Mesenteric fat pad (tissue), 1 donor: ENCODE measurements around the gene PRAMEF2. TPM values are rescaled to one million over a fixed set of nuclear protein-coding genes. Genes with fewer than 3 reads are reported as not detected.
"Not testable (repeated sequence)": the region's sequence is repeated elsewhere in the genome, so short reads cannot be mapped to it uniquely, and the experiment has no call there.

ENCODE experiments used
- DNase-seq: peaks from one replicate; pipeline ENCODE4 v3.0.0-alpha.2; 2020; ENCODE audit warnings: low spot score
- long read RNA-seq: library from polyadenylated mRNA; unstranded; transcript quantifications from one replicate; pipeline ENCODE4 v2.0.0, GENCODE V29; 2020
- total RNA-seq: library from RNA; stranded (reverse); fragmentation: NEBNext Ultra II Directional; extraction: Animal tissue kit (Norgen Biotek cat#: 25700); gene quantifications from one replicate; pipeline ENCODE4 v1.2.1, GENCODE V29; 2021
- donor health status: DM: yes; HTN: yes; CAD: no.

Gene PRAMEF2, protein sequence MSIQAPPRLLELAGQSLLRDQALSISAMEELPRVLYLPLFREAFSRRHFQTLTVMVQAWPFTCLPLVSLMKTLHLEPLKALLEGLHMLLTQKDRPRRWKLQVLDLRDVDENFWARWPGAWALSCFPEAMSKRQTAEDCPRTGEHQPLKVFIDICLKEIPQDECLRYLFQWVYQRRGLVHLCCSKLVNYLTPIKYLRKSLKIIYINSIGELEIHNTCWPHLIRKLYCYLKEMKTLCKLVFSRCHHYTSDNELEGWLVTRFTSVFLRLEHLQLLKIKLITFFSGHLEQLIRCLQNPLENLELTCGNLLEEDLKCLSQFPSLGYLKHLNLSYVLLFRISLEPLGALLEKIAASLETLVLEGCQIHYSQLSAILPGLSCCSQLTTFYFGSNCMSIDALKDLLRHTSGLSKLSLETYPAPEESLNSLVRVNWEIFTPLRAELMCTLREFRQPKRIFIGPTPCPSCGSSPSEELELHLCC
- not detected for total RNA-seq
- long read RNA-seq = 0 reads

GRCh38 chr1:12856786-12857185 lies at the start of gene PRAMEF2:
TSS of gene PRAMEF2 (plus strand) at chr1:12857086. CDS start at chr1:12859010, 1,924 bp downstream.
- not testable (repeated sequence) for DNase-seq

- no peak for DNase-seq
These were observed 47.0 kb upstream of the PRAMEF2 start for GRCh38 chr1:12809933-12810332.

DNA sequence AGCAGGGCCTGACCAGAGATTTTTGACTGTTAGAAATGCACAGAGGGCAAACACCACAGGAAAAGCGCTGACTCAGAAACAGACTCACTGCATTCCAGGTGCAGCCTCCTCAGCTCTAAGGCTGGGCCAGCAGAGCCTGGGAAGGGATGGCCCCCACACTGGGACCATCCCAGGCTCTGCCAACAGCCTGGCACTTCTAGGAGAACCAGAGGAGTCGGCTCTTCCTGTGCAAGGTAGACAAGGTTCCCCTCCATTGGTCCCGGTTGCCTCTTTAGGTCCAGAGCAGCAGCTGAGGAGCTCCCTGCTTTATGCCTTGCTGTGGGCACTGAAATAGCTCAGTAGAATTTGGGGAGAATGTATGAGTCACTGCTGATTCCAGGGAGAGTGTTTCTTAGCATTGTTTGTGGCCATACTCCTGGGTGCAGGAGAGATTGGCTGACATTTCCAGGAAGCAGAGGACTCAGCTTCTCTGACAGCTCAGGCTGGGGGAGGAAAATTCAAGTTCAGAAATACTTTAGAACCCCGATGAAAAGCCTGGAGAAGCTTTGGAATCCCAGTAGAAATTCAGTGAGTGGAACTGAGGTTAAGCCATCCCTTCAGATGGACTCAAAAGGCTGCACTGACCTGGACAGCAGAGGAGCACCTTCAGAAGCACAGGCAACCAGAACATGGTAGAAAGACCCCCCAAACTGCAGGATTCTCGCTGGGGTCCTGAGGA lies 46.0 kb upstream of the PRAMEF2 start:
- no peak for DNase-seq

DNA sequence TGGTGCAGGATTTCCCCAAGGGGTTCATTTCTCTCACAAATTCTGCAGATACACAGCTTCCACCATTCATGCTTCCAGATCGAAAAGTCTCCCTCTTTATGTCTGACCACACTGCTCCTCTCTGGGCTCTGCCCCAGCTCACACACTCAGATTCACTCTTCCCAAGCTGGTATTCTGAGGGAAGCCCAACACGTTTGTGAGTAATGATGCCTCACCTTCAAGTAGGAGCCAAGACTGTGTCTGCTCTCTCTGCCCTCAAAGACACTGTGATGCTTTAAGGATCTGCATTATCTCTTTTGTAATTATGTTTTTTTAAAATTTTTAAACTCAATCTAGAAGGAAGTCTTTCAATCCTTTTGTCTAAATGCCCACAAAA lies 45.5 kb upstream of the PRAMEF2 start:
- DNase-seq = no peak

DNA sequence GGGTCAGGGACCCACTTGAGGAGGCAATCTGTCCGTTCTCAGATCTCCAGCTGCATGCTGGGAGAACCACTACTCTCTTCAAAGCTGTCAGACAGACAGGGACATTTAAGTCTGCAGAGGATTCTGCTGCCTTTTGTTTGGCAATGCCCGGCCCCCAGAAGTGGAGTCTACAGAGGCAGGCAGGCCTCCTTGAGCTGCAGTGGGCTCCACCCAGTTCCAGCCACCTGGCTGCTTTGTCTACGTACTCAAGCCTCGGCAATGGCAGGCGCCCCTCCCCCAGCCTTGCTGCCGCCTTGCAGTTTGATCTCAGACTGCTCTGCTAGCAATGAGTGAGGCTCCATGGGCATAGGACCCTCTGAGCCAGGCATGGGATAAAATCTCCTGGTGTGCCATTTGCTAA lies 37.8 kb upstream of the PRAMEF2 start:
- DNase-seq = not testable (repeated sequence)

- DNase-seq = not testable (repeated sequence)
These were observed 25.6 kb upstream of the PRAMEF2 start, which contains the start of gene PRAMEF11 for GRCh38 chr1:12831310-12831709. TSS of gene PRAMEF11 (minus strand) at chr1:12831410. CDS start at chr1:12828789, 2,621 bp downstream.

DNA sequence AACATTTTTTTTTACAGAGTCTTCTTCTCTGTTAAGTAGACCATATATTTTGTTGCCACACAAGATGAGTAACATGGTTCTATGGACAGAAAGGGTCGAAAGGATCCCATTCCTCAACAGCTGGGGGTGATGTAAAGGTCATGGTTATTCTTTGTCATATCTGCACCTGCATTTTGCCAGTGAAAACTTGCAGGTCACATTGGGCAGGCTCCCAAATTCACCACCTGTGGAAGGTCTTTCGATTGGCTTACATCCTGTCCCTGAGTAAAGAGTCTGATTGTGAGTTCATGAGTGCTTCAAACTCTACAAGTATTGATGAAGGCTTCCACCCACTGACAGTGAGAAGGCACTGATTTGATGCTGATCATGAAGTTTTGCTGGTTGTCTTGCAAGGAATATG lies 23.6 kb upstream of the PRAMEF2 start:
- not testable (repeated sequence) for DNase-seq

- DNase-seq = not testable (repeated sequence)
These were observed 8.3 kb upstream of the PRAMEF2 start, which contains the start of gene HNRNPCL1 for GRCh38 chr1:12848620-12849019. TSS of gene HNRNPCL1 (minus strand) at chr1:12848720. CDS start at chr1:12848289, 431 bp downstream.

- DNase-seq = no peak
These were observed 5.1 kb upstream of the PRAMEF2 start for GRCh38 chr1:12851779-12852178.

DNA sequence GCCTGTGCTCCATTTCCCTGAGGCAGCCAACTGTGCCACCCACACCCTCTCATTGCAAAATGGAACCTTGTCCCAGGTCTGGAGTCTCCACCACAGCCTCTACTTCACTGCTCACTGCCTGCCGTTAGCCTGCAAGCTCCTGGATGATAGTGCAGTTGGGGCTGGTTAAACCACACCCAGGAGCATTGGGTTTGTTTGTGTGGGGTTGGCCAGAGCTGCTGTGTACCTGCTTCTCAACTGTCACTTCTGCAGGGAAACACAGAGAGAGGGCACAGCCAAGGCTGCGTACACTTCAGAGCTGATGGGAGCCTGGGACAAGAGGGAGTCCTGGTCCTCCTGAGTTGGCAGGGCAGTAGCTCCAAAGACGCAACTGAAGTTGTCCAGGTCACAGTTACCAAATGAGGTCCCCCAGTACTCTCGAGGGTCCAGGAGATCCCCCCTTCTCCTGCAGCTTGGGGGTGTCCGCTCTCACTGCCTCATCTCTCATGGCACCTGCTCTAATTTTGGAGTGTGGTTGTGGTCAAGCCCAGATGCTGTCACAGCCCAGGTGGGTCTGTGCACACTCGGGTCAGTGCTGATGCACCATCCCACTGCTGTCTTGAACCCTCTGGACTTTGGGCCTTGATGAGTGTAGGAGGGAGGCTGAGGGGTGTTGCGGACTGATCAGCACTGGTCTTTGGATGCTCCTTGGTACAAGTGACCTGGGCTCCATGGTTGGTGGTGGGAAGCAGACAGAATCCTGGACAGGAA lies 6.4 kb downstream of the PRAMEF2 start:
- not testable (repeated sequence) for DNase-seq

DNA sequence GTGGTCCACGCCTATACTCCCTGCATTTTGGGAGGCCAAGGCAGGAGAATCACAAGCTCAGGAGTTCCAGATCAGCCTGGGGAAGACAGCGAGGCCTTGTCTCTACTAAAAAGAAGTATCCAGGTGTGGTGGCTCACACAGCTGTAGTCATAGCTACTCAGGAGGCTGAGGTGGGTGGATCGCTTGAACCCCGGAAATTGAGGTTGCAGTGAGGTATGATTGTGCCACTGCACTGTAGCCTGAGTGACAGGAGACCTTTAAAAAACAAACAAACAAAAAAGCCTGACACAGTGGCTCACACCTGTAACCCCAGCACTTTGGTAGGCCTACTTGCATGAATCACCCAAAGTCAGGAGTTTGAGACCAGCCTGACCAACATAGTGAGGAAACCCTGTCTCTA lies 21.6 kb downstream of the PRAMEF2 start:
- not testable (repeated sequence) for DNase-seq

GRCh38 chr1:12886101-12886500 lies 29.2 kb downstream of the PRAMEF2 start, which contains the start of gene PRAMEF4:
TSS of gene PRAMEF4 (minus strand) at chr1:12886201. CDS start at chr1:12883394, 2,807 bp downstream.
- not testable (repeated sequence) for DNase-seq

DNA sequence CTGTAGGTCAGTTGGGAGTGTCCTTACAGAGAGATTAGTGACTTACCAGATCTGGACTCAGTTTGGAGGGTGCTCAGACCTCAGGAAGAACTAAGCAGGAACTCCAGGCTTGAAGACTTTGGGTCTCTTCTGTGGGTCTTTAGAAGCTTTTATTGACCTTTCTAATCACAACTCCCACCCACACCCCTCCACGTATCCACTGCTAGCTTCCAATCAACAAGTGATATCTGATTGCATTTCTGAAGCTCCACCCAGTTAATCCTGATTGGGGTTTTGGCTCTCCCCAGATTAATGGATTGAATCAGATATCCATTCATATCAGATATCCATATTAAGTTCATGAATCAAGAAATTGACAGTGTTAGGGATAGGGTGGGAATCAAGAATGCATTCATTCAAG lies 41.3 kb downstream of the PRAMEF2 start, which contains the start of gene PRAMEF10:
PRAMEF10 (minus strand) TSS at position 101 of the 400 bp plus-strand sequence. CDS start 2,423 bp downstream, outside the sequence.
- DNase-seq = not testable (repeated sequence)

- DNase-seq = not testable (repeated sequence)
These were observed 42.3 kb downstream of the PRAMEF2 start for GRCh38 chr1:12899186-12899585.

- DNase-seq = not testable (repeated sequence)
These were observed 47.1 kb downstream of the PRAMEF2 start for GRCh38 chr1:12903793-12904572.

Other genes starting within 250 kb of the PRAMEF2 start
- 495 TPM for gene DHRS3, start 238.9 kb upstream of the PRAMEF2 start, total RNA-seq
- not detected for gene AADACL4, start 213.0 kb upstream of the PRAMEF2 start, total RNA-seq
- 0.19 TPM for gene AADACL3, start 141.0 kb upstream of the PRAMEF2 start, total RNA-seq
- gene CFAP107, start 110.9 kb upstream of the PRAMEF2 start, total RNA-seq = not detected
- not detected for gene PRAMEF12, start 83.3 kb upstream of the PRAMEF2 start, total RNA-seq
- not detected for gene PRAMEF1, start 65.7 kb upstream of the PRAMEF2 start, total RNA-seq
- gene PRAMEF11, start 25.7 kb upstream of the PRAMEF2 start, total RNA-seq = not detected
- gene HNRNPCL1, start 8.4 kb upstream of the PRAMEF2 start, total RNA-seq = not detected
- gene PRAMEF4, start 29.1 kb downstream of the PRAMEF2 start, total RNA-seq = not detected
- not detected for gene PRAMEF10, start 41.2 kb downstream of the PRAMEF2 start, total RNA-seq
- gene PRAMEF7, start 59.5 kb downstream of the PRAMEF2 start, total RNA-seq = not detected
- not detected for gene PRAMEF6, start 90.5 kb downstream of the PRAMEF2 start, total RNA-seq
- not detected for gene PRAMEF27, start 199.5 kb downstream of the PRAMEF2 start, total RNA-seq
- gene HNRNPCL3, start 203.7 kb downstream of the PRAMEF2 start, total RNA-seq = not detected
- gene PRAMEF25, start 213.7 kb downstream of the PRAMEF2 start, total RNA-seq = not detected